Muscle layer of colon (tissue), 2 donors: ENCODE data around the gene BRICD5.
A peak's percentile ranks its signal among the peaks of the same experiment; 100 is the strongest.

ENCODE experiments used
- H3K27ac ChIP-seq: one replicate; pipeline ENCODE4 v1.7.0; 2013; ENCODE audit warnings: low read depth, mild to moderate bottlenecking, low read length, moderate library complexity
- H3K27me3 ChIP-seq, 2 donors: one replicate each; pipeline ENCODE4 v1.7.0; 2013; ENCODE audit warnings: low read length in 2 of 2, mild to moderate bottlenecking in 2 of 2; ENCODE audit not compliant: insufficient read depth in 2 of 2, control insufficient read depth in 1 of 2
- H3K36me3 ChIP-seq: one replicate; pipeline ENCODE4 v1.7.0; 2013; ENCODE audit warnings: mild to moderate bottlenecking, low read length; ENCODE audit not compliant: insufficient read depth
- H3K4me1 ChIP-seq: one replicate; pipeline ENCODE4 v1.7.0; 2013; ENCODE audit warnings: mild to moderate bottlenecking, low read length; ENCODE audit not compliant: insufficient read depth
- H3K4me3 ChIP-seq, 2 donors: one replicate each; pipeline ENCODE4 v1.7.0; 2013; ENCODE audit warnings: low read length in 2 of 2, low read depth in 1 of 2, mild to moderate bottlenecking in 1 of 2, moderate library complexity in 1 of 2
- H3K9ac ChIP-seq: one replicate; pipeline ENCODE4 v1.7.0; 2013; ENCODE audit warnings: low read length
- H3K9me3 ChIP-seq: one replicate; pipeline ENCODE4 v1.7.0; 2013; ENCODE audit warnings: mild to moderate bottlenecking, low read length
- donor health status: abdominal sarcoma.
- donor health status: Adenocarcinoma of cecum.

Gene BRICD5

GRCh38 chr16:2212362-2213324 lies 2.0 kb upstream of the BRICD5 start:
- H3K36me3 ChIP-seq: peaks cover 15% of the 10 kb centered on the region
- H3K27me3 ChIP-seq: no peaks in the 10 kb centered on the region
- H3K4me1 ChIP-seq: peaks cover 12% of the 10 kb centered on the region
- H3K4me3 ChIP-seq: peak overlapping the region in 1 of 2 donors; percentile 6
- H3K9ac ChIP-seq: no peak overlapping the region
- H3K27ac ChIP-seq: no peak overlapping the region
- no peaks in the 10 kb centered on the region for H3K9me3 ChIP-seq

GRCh38 chr16:2211923-2212347 lies 1.3 kb upstream of the BRICD5 start:
- Histone ChIP-seq H3K9ac (no peak overlapping the region), H3K9me3 (no peaks in the 10 kb centered on the region), H3K27ac (no peak overlapping the region), H3K4me1 (peaks cover 12% of the 10 kb centered on the region), H3K4me3 (no peak overlapping the region), H3K36me3 (peaks cover 19% of the 10 kb centered on the region), H3K27me3 (no peaks in the 10 kb centered on the region)

- Histone ChIP-seq H3K4me1 (peaks cover 18% of the 10 kb centered on the region), H3K27ac (no peak overlapping the region), H3K4me3 (no peak overlapping the region), H3K9ac (no peak overlapping the region), H3K27me3 (no peaks in the 10 kb centered on the region), H3K36me3 (peaks cover 19% of the 10 kb centered on the region), H3K9me3 (no peaks in the 10 kb centered on the region)
These were observed 692 bp downstream of the BRICD5 start for GRCh38 chr16:2210009-2210332.

- Histone ChIP-seq H3K36me3 (peaks cover 19% of the 10 kb centered on the region), H3K9me3 (no peaks in the 10 kb centered on the region), H3K9ac (no peak overlapping the region), H3K4me1 (peaks cover 23% of the 10 kb centered on the region), H3K27me3 (no peaks in the 10 kb centered on the region), H3K27ac (no peak overlapping the region), H3K4me3 (no peak overlapping the region)
These were observed 1.2 kb downstream of the BRICD5 start for GRCh38 chr16:2209258-2210008.

GRCh38 chr16:2208772-2209171 lies 1.9 kb downstream of the BRICD5 start:
- no peak overlapping the region for H3K9ac ChIP-seq
- H3K9me3 ChIP-seq: no peaks in the 10 kb centered on the region
- no peaks in the 10 kb centered on the region for H3K27me3 ChIP-seq
- H3K27ac ChIP-seq: no peak overlapping the region
- H3K36me3 ChIP-seq: peaks cover 19% of the 10 kb centered on the region
- H3K4me3 ChIP-seq: no peak overlapping the region
- H3K4me1 ChIP-seq: peaks cover 23% of the 10 kb centered on the region

GRCh38 chr16:2208308-2208707 lies 2.4 kb downstream of the BRICD5 start:
- Histone ChIP-seq H3K9ac (no peak overlapping the region), H3K36me3 (peaks cover 19% of the 10 kb centered on the region), H3K27ac (no peak overlapping the region)

GRCh38 chr16:2207872-2208271 lies 2.8 kb downstream of the BRICD5 start:
- Histone ChIP-seq H3K36me3 (peaks cover 19% of the 10 kb centered on the region), H3K9me3 (no peaks in the 10 kb centered on the region), H3K4me3 (no peak overlapping the region), H3K9ac (no peak overlapping the region), H3K27ac (no peak overlapping the region), H3K4me1 (peaks cover 14% of the 10 kb centered on the region), H3K27me3 (no peaks in the 10 kb centered on the region)

More at GRCh38 chr16:2208308-2208707, 2.4 kb downstream of the BRICD5 start:
- no peaks in the 10 kb centered on the region for H3K27me3 ChIP-seq
- no peaks in the 10 kb centered on the region for H3K9me3 ChIP-seq
- no peak overlapping the region for H3K4me3 ChIP-seq
- peaks cover 18% of the 10 kb centered on the region for H3K4me1 ChIP-seq

GRCh38 chr16:2206780-2207433 lies 3.8 kb downstream of the BRICD5 start:
- Histone ChIP-seq H3K27me3 (no peaks in the 10 kb centered on the region), H3K9ac (no peak overlapping the region), H3K9me3 (no peaks in the 10 kb centered on the region), H3K36me3 (peaks cover 19% of the 10 kb centered on the region), H3K27ac (no peak overlapping the region), H3K4me1 (peaks cover 11% of the 10 kb centered on the region), H3K4me3 (no peak overlapping the region)

- H3K4me3 ChIP-seq: peak overlapping the region; percentile 76 to 95
- H3K4me1 ChIP-seq: peaks cover 11% of the 10 kb centered on the region
- H3K27me3 ChIP-seq: no peaks in the 10 kb centered on the region
- peaks cover 19% of the 10 kb centered on the region for H3K36me3 ChIP-seq
- H3K9me3 ChIP-seq: no peaks in the 10 kb centered on the region
- H3K27ac ChIP-seq: no peak overlapping the region
- peak overlapping the region; percentile 33 for H3K9ac ChIP-seq
These were observed 4.3 kb downstream of the BRICD5 start for GRCh38 chr16:2206420-2206779.

GRCh38 chr16:2205967-2206313 lies 4.7 kb downstream of the BRICD5 start:
- Histone ChIP-seq H3K27me3 (no peaks in the 10 kb centered on the region), H3K4me1 (peaks cover 11% of the 10 kb centered on the region), H3K9ac (peak overlapping the region; percentile 33), H3K4me3 (peak overlapping the region; percentile 76 to 95), H3K36me3 (peaks cover 19% of the 10 kb centered on the region), H3K27ac (peak overlapping the region; percentile 93), H3K9me3 (no peaks in the 10 kb centered on the region)
